HG02610 (cell line): ENCODE measurements around the gene PRKRA.
"Not testable (repeated sequence)": the region's sequence is repeated elsewhere in the genome, so short reads cannot be mapped to it uniquely, and the experiment has no call there.

ENCODE experiments used
- ATAC-seq: cut with Tn5 transposase; IDR thresholded peaks from one replicate; pipeline ENCODE4 v1.9.1; 2021; ENCODE audit warnings: mild to moderate bottlenecking, moderate library complexity; ENCODE audit not compliant: unreplicated experiment

The PRKRA gene

DNA sequence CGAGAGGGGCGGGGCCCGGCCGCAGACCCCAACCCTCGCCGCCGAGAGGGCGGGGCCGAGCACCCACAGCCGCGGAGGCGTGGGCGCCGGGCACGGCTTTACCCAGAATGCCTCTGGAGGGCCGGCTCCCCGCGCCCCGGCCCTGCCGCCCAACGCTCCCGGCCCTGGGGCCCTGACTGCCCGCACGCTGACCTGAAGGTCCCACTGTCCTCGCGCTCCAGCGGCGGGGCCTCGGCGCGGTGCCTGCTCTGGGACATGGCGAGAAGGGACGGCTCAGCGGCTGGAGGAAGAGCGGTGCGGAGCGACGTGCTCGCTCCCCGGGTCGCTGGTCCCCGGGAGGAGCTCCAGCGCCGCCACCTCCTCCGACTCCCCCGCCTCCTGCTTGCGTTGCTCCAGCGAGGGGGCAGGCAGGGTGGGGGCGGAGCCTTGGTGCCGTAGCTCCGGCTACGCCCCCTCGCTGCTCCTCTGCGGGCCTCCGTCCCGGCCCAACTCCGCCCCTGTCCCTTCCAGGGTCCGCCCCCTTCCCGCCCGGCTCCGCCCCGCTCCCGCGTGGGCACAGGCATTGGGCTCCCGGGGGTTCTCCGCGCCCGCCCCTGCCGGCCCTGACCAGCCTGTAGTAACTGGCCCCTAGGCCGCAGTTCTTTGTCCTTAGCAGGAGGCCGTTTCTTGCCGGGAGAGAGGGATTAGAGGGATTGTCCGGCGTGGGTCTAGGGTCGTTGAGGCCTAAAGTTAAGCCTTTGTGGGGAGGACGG is at the start of gene PRKRA, which contains the start of gene PJVK:
TSS of gene PRKRA (minus strand) at position 402 of the 752 bp plus-strand sequence. CDS start at position 257, 145 bp downstream.
TSS of gene PJVK (plus strand) at position 605 of the 752 bp plus-strand sequence. CDS start 2,032 bp downstream, outside the sequence.
- peak; percentile 87 for ATAC-seq

DNA sequence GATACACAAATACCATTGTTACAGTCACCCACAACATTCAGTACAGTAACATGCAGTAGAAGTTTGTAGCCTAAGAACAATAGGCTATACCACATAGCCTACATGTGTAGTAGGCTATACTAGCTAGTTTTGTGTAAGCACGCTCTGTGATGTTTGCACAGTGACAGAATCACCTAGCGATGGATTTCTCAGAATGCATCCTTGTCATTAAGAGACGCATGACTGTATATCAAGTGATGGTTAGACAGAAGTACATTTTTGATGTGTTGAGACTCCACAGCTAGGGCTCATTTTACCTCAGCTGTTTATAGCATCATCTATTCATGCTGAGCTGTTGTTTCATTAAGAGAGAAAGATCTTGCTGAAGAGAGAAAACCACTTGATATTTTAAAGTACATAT is 48.7 kb upstream of the PRKRA start:
- ATAC-seq: no peak

DNA sequence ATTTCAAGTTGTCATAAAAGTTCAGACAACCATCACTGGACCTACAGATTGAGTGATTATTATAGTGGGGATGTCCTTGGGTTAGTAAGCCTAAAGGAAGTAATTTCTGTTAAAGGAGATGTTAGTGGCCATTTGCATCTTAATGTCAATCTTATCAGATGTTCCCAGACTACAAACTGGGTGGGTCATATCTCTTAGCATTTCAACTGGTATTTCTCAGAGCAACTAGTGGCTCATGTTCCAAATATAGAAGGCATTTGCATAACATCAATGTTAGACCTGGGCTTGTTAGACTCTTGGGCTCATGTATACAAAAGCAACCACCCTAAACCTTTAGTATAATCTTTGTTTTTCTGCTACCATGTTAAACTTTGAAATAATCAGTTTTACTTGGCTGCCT is 47.2 kb upstream of the PRKRA start:
- peak; percentile 45 for ATAC-seq

DNA sequence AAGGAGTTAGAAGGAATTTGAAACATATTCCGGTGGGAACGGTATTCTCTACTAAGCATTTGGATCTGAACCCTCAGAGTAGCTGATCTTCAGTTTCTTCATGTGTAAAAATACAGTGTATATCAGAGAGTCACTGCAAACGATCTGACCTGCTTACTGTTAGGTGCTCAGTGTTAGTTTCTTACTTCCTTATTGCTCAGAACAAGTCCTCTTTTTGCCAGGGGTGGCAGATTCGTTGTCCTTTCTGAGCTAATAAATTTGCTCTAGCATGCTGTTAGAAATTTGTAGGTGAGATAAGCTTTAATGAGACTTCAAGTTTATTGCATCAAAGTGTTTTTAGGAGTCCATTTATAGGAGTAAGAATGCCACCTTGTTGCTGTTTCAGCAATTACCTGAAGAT is 45.1 kb upstream of the PRKRA start:
- ATAC-seq: no peak

DNA sequence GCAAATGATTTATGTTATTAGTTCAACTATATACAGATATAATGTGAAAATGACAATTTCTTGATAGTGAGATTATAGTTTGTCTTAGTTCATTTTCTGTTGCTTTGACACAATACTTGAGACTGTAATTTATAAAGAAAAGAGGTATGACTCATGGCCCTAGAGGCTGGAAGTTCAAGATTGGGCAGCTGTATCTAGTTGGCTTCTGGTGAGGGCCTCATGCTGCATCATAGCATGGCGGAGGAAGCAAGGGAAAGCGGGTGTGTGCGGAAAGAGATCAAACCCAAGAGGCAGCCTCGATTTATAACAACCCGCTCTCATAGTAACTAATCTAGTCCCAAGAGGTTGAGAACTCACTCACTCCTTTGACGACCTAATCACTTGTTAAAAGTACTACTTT is 40.6 kb upstream of the PRKRA start:
- ATAC-seq: no peak

DNA sequence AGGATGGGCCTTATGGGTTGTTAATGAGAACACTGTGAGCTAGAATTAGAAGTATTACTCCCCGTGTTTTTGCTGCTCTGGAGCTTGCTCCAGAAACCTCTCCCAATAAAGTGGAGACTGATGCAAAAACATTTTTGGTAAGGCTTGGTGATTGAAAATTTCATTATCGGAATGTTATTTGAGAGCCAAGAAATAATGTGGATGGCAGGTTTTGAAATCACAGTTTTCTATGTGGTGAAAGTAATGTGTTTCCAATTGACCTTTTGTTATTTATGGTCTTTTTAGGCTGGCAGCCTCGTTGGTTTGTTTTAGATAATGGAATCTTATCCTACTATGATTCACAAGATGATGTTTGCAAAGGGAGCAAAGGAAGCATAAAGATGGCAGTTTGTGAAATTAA is 34.4 kb upstream of the PRKRA start:
- no peak for ATAC-seq

DNA sequence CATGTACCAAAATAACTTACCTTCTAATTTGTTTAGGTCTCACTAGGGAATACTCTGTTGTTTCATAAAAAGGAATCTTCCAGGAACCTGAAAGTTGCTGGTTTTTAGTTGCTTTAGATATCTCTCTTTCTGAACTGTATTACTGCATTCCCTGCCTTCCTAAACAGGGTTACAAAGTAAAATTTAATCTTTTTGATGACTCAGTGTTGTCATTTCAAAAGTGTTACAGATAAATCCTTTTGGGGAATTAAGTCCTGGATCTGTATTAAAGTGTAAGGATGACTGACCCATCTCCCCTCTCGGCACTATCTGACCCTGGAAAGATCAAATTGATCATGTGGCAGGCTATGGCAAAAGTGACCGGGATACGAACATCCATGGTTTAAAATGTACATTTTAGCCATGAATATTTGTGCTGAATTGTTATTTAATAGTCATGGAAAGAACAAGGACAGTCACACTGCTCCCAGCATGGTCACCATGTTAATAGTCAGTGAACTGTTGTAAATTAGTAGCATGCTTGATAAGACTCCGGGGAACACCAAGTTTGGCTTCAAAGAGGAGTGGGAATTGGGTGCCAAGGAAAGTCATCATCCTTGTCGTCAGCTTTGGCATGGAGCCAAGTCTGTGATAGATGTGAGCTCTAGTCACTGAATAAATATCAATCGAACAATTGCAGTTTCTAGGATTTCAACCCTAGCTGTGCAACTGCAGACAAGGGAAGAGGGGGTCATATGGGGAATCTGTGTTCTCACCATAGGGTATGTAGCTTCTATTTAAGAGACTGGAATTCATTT is 33.5 kb upstream of the PRKRA start:
- ATAC-seq: no peak

DNA sequence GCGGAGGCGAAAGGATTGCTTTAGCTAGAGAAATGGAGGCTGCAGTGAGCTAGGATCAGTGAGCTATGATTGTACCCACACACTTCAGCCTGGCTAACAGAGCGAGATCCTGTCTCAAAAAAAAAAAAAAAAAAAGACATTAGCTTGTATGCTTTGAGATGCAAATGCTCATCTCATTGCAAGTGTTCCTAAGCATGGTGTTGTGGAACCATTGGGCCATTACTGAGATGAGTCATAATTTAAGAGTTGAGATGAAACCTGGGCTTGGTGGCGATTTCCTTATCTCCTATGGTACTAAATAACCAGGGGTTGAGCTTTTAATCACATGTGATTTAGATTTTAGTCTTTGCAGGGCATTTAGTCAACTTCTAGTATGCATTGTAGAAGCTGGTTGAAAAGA is 31.5 kb upstream of the PRKRA start:
- peak; percentile 27 for ATAC-seq

DNA sequence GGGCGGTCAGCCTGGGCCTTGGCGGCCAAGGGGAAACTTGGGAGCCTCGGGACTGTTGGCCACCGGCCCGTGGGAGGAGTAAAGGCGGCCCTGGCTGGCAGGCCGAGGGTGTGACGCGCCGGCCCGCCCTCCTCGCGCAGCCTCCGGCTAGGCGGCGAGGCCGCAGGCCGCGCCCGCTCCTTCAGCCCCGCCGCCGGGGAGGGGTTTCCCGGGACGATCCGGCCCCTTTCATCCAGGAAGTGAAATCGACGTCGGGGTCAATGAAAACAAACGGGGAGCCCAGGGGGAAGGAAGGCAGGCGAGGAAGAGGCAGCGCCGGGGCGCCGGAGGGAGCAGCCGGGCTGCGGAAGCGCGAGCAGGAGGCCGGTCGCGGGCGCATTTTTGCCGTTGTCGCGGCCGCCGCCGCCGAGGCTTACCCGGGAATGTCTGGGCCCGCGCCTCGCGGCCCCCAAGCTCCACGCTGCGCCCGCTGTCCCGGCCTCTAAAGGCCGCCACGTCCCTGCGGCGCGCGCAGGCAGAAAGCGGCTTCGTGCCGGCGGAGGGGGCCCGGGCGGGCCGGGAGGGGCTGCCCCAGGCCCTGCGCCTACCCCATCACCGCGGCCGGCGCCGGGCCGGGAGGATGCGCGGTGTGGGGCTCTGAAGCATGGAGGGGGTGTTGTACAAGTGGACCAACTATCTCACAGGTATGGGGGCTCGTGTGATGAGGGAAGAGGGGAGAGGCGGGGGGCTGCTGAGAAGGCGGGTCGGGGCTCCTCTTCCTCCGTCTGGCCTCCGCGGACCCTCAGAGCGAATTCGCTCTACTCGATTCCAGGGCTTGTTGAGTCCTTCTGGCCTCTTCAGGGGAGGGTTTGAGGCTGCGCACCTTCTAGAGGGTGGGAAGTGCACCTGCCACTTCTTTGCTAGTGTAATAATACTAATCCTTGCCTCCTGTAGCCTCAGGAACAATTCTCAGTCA is 29.5 kb upstream of the PRKRA start, which contains the start of gene PLEKHA3:
TSS of gene PLEKHA3 (plus strand) at position 231 of the 955 bp plus-strand sequence. CDS start at position 644, 413 bp downstream.
- ATAC-seq: peak; percentile 74

DNA sequence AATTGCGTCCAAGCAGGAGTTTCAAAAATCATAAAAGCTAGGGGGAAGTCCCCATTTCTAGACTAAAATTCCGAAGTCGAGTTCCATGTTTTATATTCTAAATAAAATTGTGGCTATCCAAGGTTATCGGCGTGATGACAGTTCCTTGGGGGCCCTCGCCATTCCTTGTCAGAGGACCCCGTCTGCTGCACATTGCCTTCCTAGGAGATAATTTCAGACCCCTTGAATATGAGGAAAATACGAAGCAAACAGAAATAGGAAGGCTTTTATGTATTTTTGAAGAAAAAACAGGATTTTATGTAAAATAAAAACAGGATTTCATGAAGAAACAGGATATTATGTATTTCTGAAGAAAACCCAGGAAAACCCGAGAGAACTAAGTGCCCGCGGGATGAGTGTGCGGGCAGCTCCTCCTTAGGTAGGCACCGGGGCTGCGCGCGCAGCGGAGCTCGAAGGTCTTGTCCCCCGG is 28.8 kb upstream of the PRKRA start:
- no peak for ATAC-seq

DNA sequence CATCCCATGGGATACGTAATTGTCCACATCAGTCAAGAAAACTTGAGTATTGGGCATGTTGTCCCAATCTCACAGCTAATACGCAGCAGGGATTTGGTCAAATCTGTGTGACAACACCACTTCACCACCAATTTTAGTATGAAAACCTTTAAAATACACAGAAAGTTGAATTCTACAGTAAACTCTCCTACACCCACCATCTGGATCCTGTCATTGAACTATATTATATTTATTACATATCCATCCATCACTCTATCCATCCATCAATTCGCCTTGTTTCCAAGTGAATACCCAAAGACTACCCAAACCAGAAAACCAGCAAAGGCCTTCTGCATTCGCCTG is 28.3 kb upstream of the PRKRA start:
- ATAC-seq: no peak

DNA sequence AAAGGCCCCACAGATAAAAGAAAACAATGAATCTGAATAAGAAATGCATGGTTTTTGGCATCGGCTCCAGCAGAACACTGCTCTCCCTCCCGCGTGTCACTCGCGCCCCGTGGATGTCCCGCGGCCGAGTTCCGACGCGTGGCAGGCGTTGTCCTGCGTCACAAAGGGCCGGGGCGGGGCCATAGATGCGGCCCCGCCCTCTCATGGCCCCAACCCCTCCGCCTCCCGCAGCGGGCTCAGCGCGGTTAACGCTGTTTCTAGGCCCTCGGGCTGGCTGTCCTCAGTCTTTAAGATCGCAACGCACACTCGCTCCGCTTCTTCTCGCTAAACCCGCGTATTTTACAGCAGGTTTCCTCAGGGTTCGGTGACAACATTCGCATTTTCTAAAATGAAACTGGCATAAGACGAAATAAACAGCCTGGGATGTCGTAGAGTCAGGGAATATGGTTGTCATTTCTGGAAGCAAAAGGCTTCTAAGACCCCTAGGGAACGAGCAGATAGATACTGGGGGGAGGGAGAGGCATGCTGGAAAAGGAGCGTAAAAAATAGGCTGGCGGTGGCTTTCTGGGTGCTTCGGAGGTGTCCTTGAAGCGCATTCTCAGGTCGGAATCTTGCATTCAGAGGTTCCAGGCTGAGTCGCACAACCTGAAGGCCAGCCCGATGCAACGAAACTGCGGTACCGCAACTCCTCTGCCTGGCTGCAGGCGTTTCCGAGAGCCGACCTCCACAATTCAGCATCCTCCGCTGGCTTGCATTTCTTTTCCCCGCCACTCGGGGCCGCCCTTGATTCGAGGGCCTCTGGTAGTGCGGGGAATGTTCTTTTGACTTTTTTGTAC is 27.7 kb upstream of the PRKRA start, which contains the start of gene FKBP7:
TSS of gene FKBP7 (minus strand) at position 162 of the 836 bp plus-strand sequence. CDS start at position 61, 101 bp downstream.
- peak; percentile 46 for ATAC-seq

DNA sequence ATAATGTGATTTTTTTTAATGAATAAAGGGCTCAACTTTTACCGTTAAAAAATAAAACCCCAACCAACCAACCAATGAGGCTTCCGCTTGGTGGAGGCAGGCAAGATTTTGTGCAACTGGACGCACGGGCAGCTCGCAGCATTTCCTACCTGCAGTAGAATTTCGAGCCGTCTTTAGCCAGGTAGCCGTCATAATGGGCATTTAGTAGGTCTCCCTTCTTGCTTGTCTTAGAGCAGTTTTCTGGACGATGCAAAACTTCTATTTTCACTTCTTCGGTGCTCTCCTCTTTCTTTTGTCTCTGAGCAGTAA is 27.1 kb upstream of the PRKRA start:
- ATAC-seq: no peak

DNA sequence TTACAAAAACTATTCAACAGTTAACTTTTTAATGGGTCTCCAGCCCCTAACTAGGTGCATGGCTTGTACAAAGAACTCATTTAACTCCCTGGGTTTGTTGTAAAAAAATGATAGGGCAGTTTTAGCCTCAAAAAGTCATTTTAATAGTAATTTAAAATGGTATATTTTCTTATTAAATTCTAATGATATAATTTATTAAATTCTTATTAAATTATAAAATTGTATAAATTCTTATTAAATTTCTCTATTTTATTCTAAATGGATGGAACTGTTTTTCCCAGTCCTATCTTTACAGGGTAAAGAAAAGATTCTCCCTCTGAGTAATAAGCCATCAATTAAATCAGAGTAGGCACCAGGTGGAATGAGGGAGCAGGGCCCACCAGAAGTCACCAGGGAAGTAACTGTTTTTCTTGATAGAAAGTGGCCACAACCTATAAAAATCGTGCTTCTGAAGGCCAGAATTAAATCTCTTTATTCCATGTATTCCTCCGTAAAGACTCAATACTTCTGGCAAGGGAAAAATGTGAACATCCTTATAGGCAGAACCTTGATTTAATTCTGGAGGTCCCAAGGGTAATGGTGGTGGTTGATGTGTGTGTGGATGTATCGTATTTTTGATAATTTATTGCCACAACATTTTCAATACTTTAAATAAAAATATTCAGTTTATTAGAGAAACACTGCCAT is 26.6 kb upstream of the PRKRA start:
- no peak for ATAC-seq

DNA sequence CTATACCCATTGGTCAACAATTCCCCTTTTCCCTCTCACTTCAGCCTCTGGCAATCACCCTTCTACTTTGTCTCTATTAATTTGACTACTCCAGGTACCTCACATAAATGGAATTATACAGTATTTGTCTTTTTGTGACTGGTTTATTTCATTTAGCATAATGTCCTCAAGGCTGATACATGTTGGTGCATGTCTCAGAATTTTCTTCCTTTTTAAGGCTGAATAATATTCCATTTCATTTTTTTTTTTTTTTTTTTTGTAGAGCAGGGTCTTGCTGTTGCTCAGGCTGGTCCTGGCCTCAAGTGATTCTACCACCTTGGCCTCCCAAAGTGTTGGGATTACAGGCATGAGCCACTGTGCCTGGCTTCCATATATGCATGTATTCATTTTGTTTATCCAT is 25.5 kb upstream of the PRKRA start:
- no peak for ATAC-seq

DNA sequence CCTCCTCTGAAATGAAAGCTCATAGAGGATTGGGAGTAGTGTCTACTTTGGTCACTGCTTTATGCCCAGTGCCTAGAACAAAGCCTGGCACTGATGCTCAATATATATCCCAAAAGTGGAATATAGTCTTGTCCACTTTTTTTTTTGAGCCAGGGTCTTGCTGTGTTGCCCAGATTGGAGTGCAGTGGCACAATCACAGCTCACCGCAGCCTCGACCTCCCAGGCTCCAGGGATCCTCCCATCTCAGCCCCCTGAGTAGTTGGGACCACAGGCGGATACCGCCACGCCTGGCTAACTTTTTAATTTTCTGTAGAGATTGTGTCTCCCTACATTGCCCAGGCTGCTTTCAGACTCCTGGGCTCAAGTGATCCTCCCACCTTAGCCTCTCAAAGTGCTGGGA is 23.6 kb upstream of the PRKRA start:
- ATAC-seq: no peak

DNA sequence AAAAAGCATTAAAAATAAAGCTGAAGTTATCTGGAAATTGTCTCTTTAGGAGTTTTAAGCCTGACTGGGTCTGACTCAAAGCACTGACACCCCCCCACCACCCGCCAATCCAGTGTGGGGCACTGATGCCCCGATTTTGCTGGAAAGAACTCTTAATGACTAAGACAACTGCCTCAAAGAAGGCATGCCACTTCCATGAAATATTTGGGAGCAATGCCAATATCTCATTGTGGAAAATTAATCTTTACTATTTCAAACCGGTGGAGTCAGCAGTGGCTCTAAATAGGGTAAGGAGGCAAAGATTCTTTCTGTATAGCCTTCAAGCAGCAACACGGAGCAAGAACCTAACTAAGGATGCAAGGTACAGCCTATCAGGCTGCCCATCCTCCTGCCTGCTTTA is 23.0 kb upstream of the PRKRA start:
- ATAC-seq: no peak

DNA sequence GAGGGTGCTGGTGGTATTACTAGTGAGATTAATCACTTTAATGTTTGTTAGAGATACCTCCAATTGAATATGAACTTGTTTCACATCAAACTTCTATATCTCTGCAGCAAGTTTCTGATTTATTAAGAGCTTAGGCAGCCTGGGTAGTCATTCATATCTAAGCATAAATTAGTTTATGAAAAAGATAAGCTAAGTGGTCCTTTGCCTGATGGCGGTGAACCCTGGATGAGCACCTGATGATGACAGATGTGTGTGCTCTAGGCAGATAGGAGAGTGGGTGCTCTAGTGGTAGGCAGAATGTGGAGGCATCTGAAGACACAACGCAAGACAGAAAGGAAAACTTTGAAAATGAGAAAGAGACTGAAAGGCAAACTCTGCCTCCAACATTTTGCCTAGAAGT is 22.4 kb upstream of the PRKRA start:
- ATAC-seq: no peak

DNA sequence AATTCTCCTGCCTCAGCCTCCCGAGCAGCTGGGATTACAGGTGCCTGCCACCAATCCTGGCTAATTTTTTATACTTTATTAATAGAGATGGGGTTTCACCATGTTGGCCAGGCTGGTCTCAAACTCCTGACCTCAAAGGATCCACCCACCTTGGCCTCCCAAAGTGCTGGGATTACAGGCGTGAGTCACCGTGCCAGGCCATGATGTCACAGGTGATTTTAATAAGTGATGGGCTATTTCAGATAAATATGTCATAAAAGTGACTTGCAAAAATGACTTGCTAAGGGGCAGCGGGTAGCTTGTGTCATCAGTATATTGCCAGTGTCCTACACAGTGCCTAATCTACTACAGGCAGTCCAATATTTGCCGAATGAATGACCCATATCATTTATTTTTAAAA is 20.3 kb upstream of the PRKRA start:
- not testable (repeated sequence) for ATAC-seq
